ENCODE results near the gene MICU1. TPM values are rescaled to one million over a fixed set of nuclear protein-coding genes. Genes with fewer than 3 reads are reported as not detected.

Gene MICU1
- total RNA-seq, 1 donor from 2014 or later = 37.2 TPM

DNA sequence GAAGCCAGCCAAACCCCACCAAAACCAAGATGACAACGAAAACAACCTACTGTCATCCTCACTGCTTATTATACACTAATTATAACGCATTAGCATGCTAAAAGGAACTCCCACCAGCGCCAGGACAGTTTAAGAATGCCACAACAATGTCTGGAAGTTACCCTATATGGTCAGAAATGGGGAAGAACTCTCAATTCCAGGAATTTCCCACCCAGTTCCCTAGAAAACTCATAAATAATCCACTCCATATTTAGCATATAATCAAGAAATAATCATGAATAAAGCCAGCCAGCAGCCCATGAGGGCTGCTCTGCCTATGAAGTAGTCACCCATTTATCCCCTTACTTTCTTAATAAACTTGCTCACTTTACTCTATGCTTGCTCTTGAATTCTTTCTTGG lies 20.8 kb downstream of the MICU1 start:
- no peaks in the 10 kb centered on the region for H3K36me3 ChIP-seq (ENCODE audit: control insufficient read depth, insufficient read depth, low read length)
- no peak overlapping the region for H3K4me3 ChIP-seq (ENCODE audit: low read depth, low read length)
- no peak for DNase-seq (ENCODE audit: low read depth)
- no peaks in the 10 kb centered on the region for H3K27me3 ChIP-seq (ENCODE audit: control insufficient read depth, insufficient read depth, low read length)
- TF ChIP-seq, protein P1, sequence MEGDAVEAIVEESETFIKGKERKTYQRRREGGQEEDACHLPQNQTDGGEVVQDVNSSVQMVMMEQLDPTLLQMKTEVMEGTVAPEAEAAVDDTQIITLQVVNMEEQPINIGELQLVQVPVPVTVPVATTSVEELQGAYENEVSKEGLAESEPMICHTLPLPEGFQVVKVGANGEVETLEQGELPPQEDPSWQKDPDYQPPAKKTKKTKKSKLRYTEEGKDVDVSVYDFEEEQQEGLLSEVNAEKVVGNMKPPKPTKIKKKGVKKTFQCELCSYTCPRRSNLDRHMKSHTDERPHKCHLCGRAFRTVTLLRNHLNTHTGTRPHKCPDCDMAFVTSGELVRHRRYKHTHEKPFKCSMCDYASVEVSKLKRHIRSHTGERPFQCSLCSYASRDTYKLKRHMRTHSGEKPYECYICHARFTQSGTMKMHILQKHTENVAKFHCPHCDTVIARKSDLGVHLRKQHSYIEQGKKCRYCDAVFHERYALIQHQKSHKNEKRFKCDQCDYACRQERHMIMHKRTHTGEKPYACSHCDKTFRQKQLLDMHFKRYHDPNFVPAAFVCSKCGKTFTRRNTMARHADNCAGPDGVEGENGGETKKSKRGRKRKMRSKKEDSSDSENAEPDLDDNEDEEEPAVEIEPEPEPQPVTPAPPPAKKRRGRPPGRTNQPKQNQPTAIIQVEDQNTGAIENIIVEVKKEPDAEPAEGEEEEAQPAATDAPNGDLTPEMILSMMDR (IDR thresholded peaks at IDR 0.05; ENCODE audit: insufficient read depth, low read length, poor library complexity, severe bottlenecking) = no peak

GRCh38 chr10:72601144-72601543 lies 24.7 kb downstream of the MICU1 start:
- H3K36me3 ChIP-seq (ENCODE audit: control insufficient read depth, insufficient read depth, low read length) = no peaks in the 10 kb centered on the region
- no peak overlapping the region for H3K4me3 ChIP-seq (ENCODE audit: low read depth, low read length)
- no peaks in the 10 kb centered on the region for H3K27me3 ChIP-seq (ENCODE audit: control insufficient read depth, insufficient read depth, low read length)
- DNase-seq (ENCODE audit: low read depth) = no peak
- TF ChIP-seq, protein P1 (IDR thresholded peaks at IDR 0.05; ENCODE audit: insufficient read depth, low read length, poor library complexity, severe bottlenecking) = no peak

DNA sequence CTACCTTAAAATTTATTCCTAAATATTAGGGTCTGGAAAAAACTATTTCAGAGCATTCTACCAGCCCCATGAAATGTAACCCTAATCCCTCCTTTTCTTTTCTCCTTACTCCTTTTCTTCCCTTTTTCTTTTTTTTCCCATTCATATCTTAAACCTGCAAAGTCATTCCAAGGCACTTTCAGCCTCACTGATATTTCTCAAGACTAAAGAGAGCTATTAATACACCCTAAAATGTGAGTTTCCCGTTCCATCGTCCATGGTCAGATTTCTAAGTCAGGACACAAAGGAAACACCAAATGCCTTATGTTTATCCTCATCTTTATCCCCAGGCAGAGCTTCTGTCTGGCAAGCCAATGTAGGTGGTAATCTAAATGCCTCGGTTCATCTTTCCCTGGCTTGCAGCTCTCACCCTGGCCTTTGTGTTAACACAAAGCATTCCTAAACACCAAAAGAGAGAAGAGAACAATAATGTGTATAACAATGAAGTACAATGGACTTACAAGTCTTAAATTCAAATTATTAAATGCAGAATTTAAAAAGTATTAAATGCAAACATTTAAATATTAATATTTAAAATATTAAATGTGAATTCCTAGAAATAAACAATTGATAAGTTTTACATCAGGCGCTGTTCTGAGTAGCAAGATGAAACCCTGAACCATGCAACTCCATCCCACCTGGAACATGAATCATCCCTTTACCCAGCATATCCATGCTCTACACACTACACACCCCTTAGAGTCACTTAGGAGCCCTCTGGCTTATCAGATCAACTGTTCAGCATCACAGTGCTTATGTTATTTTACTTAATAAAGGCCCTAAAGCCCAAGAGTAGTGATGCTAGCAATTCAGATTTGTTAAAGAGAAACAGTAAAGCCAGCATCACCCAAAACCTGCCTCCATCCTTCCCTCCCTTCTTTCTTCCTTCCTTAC lies 26.8 kb downstream of the MICU1 start:
- H3K4me3 ChIP-seq (ENCODE audit: low read depth, low read length) = no peak overlapping the region
- H3K27me3 ChIP-seq (ENCODE audit: control insufficient read depth, insufficient read depth, low read length) = no peaks in the 10 kb centered on the region
- H3K36me3 ChIP-seq (ENCODE audit: control insufficient read depth, insufficient read depth, low read length) = no peaks in the 10 kb centered on the region
- TF ChIP-seq, protein P1 (IDR thresholded peaks at IDR 0.05; ENCODE audit: insufficient read depth, low read length, poor library complexity, severe bottlenecking) = no peak
- no peak for DNase-seq (ENCODE audit: low read depth)

- Histone ChIP-seq H3K4me3 (ENCODE audit: low read depth, low read length) (no peak overlapping the region), H3K36me3 (ENCODE audit: control insufficient read depth, insufficient read depth, low read length) (no peaks in the 10 kb centered on the region), H3K27me3 (ENCODE audit: control insufficient read depth, insufficient read depth, low read length) (no peaks in the 10 kb centered on the region)
- TF ChIP-seq, protein P1 (IDR thresholded peaks at IDR 0.05; ENCODE audit: insufficient read depth, low read length, poor library complexity, severe bottlenecking) = no peak
- DNase-seq (ENCODE audit: low read depth) = no peak
Measured at GRCh38 chr10:72597897-72598296, 28.0 kb downstream of the MICU1 start.

GRCh38 chr10:72595436-72595835 lies 30.4 kb downstream of the MICU1 start:
- no peaks in the 10 kb centered on the region for H3K27me3 ChIP-seq (ENCODE audit: control insufficient read depth, insufficient read depth, low read length)
- H3K4me3 ChIP-seq (ENCODE audit: low read depth, low read length) = no peak overlapping the region
- DNase-seq (ENCODE audit: low read depth) = no peak
- H3K36me3 ChIP-seq (ENCODE audit: control insufficient read depth, insufficient read depth, low read length) = no peaks in the 10 kb centered on the region
- TF ChIP-seq, protein P1 (IDR thresholded peaks at IDR 0.05; ENCODE audit: insufficient read depth, low read length, poor library complexity, severe bottlenecking) = no peak
